GM13977 (cell line): ENCODE measurements around the gene ABO.
"Not testable (repeated sequence)": the region's sequence is repeated elsewhere in the genome, so short reads cannot be mapped to it uniquely, and the experiment has no call there.

Experiments used
- DNase-seq: peaks from one replicate; pipeline ENCODE4 v3.0.0; 2012; ENCODE audit warnings: low spot score
- CTCF ChIP-seq: IDR thresholded peaks from 2 replicates; pipeline ENCODE4 v1.5.1; 2012; ENCODE audit warnings: mild to moderate bottlenecking, control low read depth; ENCODE audit not compliant: insufficient read depth; ENCODE audit errors: extremely low read depth, missing control alignments
- in situ Hi-C: fragments of 300-500 bp; cut with MboI; formaldehyde crosslinking; loops from one replicate; pipeline ENCODE4 v1.12.0; 2022; ENCODE audit warnings: low sequenced_read_pairs, low pct_unique_long_range_greater_than_20kb, mixed read lengths, inconsistent platforms; ENCODE audit not compliant: unreplicated experiment

ABO gene

GRCh38 chr9:133256136-133256461 lies 18.9 kb downstream of the ABO start:
- TF ChIP-seq CTCF = no peak
- in situ Hi-C loops = no loop called here
- DNase-seq = no peak

- TF ChIP-seq CTCF = no peak
- in situ Hi-C loops = no loop called here
These were observed 19.4 kb downstream of the ABO start for GRCh38 chr9:133255371-133256135.

GRCh38 chr9:133254471-133254870 lies 20.5 kb downstream of the ABO start:
- in situ Hi-C loops = no loop called here
- no peak for DNase-seq
- no peak for TF ChIP-seq CTCF

More at GRCh38 chr9:133255371-133256135, 19.4 kb downstream of the ABO start:
- no peak for DNase-seq

- no peak for DNase-seq
- no peak for TF ChIP-seq CTCF
- in situ Hi-C loops = no loop called here
These were observed 21.7 kb downstream of the ABO start for GRCh38 chr9:133253268-133253667.

- DNase-seq = no peak
These were observed 22.5 kb downstream of the ABO start for GRCh38 chr9:133252301-133253020.

GRCh38 chr9:133251773-133252172 lies 23.2 kb downstream of the ABO start:
- in situ Hi-C loops = no loop called here
- no peak for TF ChIP-seq CTCF
- DNase-seq = no peak

More at GRCh38 chr9:133252301-133253020, 22.5 kb downstream of the ABO start:
- TF ChIP-seq CTCF = no peak
- in situ Hi-C loops = no loop called here

- in situ Hi-C loops, DNase-seq: not testable (repeated sequence)
These were observed 23.8 kb downstream of the ABO start for GRCh38 chr9:133251221-133251620.
